ENCODE results near the gene ARID3C.

ARID3C gene

GRCh38 chr9:34628656-34629490, at the start of gene ARID3C (continued):
- no peak for TF ChIP-seq ZNF26 (tag by site-specific recombination; IDR thresholded peaks at IDR 0.05)
- TF ChIP-seq ZNF350 (tag by site-specific recombination; IDR thresholded peaks at IDR 0.05): no peak
- TF ChIP-seq ZSCAN5A (tag by site-specific recombination; IDR thresholded peaks at IDR 0.05): no peak
- no peak for TF ChIP-seq MEIS1 (CRISPR knock-in tag; IDR thresholded peaks at IDR 0.05; ENCODE audit: borderline replicate concordance)
- no peak for TF ChIP-seq ZNF423 (tag by site-specific recombination; IDR thresholded peaks at IDR 0.05)
- no peak for TF ChIP-seq ZNF529 (tag by site-specific recombination; IDR thresholded peaks at IDR 0.05; ENCODE audit: insufficient replicate concordance)
- no peak for TF ChIP-seq ZNF311 (tag by site-specific recombination; IDR thresholded peaks at IDR 0.05; ENCODE audit: borderline replicate concordance)
- TF ChIP-seq ZNF747 (tag by site-specific recombination; IDR thresholded peaks at IDR 0.05): no peak
- no peak for TF ChIP-seq ZNF239 (tag by site-specific recombination; IDR thresholded peaks at IDR 0.05)
- 0 out of 2 replicates have a peak, but pooled peaks have one; percentile 8 for TF ChIP-seq SP2 (tag by site-specific recombination; IDR thresholded peaks at IDR 0.05)
- no peak for TF ChIP-seq ZNF10 (tag by site-specific recombination; IDR thresholded peaks at IDR 0.05)
- TF ChIP-seq KLF9 (tag by site-specific recombination; IDR thresholded peaks at IDR 0.05; ENCODE audit: low read depth): peak; percentile 43; the same call in 1 of the 2 replicates
- no peak for TF ChIP-seq ZNF785 (tag by site-specific recombination; IDR thresholded peaks at IDR 0.05)
- no peak for TF ChIP-seq ZSCAN4 (tag by site-specific recombination; IDR thresholded peaks at IDR 0.05)
- no peak for TF ChIP-seq PATZ1 (tag by site-specific recombination; IDR thresholded peaks at IDR 0.05)
- no peak for TF ChIP-seq ZNF155 (tag by site-specific recombination; IDR thresholded peaks at IDR 0.05)
- no peak for TF ChIP-seq TCF7L2 (IDR thresholded peaks at IDR 0.05; ENCODE audit: borderline replicate concordance, low read depth, low read length)
- no peak for TF ChIP-seq ZSCAN18 (tag by site-specific recombination; IDR thresholded peaks at IDR 0.05)
- no peak for TF ChIP-seq ZXDB (tag by site-specific recombination; IDR thresholded peaks at IDR 0.05)
- no peak for TF ChIP-seq ZNF335 (tag by site-specific recombination; conservative IDR thresholded peaks at IDR 0.05)
- no peak for TF ChIP-seq GLI2 (tag by site-specific recombination; IDR thresholded peaks at IDR 0.05; ENCODE audit: borderline replicate concordance, low read depth)
- TF ChIP-seq TSHZ1 (tag by site-specific recombination; IDR thresholded peaks at IDR 0.05; ENCODE audit: borderline replicate concordance): no peak
- peak; percentile 30 for TF ChIP-seq ZBTB26 (tag by site-specific recombination; optimal IDR thresholded peaks at IDR 0.05)
- TF ChIP-seq ZIC2 (tag by site-specific recombination; IDR thresholded peaks at IDR 0.05): no peak
- no peak for TF ChIP-seq ZNF362 (tag by site-specific recombination; IDR thresholded peaks at IDR 0.05)
